ENCODE data around the gene SIPA1.
"Not testable (repeated sequence)": the region's sequence is repeated elsewhere in the genome, so short reads cannot be mapped to it uniquely, and the experiment has no call there.

The SIPA1 gene

DNA sequence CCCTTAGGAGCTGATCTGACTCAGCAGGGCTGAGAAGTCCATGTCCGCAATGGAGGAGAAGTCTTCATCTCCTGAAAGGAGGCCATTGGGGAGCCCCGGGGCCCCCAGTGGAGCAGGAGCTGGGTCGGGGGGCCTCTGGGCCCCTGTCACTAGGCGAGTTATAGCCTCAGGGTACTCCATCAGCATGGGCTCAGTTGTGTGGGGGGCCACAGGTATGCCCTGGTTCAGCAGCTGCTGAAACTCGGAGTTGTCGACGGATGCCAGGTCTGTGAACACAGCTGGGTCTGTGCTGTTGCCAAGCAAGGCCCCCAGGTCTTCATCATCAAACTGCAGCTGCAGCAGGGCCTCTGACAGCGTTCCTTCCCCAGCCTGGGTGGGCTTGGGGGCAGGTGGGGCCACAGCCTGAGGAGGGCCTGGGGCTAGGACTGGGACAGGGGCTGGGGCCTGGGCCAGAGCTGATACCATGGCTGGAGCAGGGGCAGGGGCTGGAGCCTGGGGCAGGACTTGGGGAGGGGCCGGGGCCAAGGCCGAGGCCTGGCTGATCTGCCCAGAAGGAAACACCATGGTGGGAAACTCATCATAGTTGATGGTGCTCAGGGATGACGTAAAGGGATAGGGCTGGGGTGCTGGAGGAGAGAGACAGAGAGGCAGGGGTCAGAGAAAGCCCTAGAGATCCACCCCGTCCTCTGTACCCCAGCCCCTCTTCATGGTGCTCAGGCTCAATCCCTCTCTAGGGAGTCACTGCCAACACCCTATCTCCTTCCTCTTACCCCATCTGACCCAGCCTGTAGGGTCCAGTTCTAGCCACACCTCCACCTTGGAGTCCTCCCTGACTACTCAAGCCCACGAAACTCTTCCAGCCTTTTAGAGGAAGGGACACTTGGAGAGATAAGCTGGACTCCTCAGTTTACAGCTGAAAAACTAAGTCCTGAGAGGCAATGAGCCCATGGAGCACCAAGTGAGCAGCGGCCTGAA lies 16.8 kb downstream of the SIPA1 start:
- no peak for FAIRE-seq

GRCh38 chr11:65655570-65656332 lies 17.9 kb downstream of the SIPA1 start:
- no peak for DNase-seq (ENCODE audit: insufficient read length, low spot score)
- FAIRE-seq = no peak

More for the DNA sequence above, 16.8 kb downstream of the SIPA1 start:
- DNase-seq (ENCODE audit: insufficient read length, low spot score) = no peak

DNA sequence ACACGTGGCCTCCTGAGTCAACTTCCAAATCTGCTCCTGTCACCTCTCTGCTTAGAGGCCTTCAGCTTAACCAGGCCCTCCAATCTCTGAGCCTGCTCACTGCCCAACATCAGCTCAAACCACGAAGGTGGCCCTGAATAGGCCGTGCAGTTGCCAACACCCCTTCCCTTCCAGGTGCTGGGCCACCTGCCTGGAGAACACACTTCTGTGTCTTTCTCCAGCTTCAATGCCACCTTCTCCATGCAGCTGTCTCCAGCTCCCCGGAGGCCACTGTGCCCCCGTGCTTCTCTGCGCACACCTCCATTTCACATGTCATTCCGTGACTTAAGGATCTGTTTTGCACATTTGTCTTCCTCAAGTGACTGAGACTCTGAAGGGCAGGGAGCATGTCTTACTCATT lies 19.5 kb downstream of the SIPA1 start:
- DNase-seq (ENCODE audit: insufficient read length, low spot score) (no peak), FAIRE-seq (peak; percentile 40)

DNA sequence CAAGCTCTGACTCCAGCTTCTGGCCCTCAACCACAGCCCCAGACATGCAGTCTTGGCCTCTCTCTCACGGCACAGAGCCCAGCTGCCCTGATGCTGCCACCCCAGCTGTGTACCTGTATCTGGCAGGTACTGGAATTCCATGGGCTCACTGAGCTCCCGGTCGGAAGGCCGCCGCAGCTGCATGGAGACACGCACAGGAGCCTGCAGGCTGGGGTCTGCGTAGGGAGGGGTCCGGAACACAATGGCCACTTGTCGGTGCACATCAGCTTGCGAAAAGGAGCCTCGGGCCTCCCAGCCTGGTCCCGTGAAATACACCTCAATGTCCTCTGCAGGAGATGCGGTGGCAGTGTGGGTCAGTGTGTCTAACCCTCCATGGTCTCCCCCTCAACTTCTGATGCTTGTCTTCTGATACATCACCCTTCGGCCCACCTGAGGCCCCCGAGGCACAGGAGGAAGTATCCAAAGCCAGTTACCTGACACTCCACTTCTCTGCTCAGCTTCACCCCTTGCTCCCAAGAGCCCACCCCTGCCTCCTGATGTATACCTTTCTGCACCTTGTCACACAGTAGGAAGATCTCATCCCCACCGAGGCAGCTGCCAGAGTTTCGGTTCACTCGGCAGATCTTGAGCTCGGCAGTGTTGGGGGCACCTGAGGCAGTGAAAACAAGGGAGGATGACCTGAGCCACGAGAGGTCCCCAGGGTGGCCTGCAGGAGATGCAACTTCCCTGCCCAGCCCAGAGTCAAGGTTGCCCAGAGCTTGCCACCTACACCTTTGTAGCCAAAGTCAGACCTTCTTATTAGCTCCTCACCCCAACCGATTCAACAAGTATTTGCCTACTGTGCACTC lies 20.5 kb downstream of the SIPA1 start:
- DNase-seq (ENCODE audit: insufficient read length, low spot score) = no peak
- no peak for FAIRE-seq

DNA sequence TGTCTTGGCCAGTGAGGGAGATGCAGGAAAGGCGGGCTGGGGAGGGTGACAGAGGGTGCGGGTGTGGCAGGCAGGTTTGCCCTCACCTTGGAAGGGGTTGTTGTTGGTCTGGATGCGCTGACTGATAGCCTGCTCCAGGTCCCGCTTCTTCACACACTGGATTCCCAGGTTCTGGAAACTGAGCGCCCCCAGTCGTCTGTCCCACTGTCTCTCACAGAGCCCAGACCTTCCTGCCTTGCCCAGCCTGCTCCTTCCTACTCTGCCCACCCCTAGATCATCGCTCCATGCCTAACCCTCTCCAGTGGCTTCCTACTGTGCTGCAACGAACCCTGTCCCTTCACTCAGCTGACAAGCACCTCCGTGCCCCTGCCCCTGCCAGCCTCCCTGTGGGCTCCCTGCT lies 22.1 kb downstream of the SIPA1 start:
- no peak for FAIRE-seq
- no peak for DNase-seq (ENCODE audit: insufficient read length, low spot score)

DNA sequence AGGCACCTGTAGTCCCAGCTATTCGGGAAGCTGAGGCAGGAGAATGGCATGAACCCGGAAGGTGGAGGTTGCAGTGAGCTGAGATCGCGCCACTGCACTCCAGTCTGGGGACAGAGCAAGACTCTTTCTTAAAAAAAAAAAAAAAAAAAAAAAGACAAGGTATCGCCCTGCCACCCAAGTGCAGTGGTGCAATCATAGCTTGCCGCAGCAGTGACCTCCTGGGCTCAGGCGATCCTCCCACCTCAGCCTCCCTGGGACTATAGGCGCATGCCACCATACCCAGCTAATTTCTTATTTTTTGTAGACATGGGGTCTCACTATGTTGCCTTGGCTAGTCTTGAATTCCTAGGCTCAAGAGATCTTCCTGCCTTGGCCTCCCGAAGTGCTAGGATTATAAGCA lies 23.0 kb downstream of the SIPA1 start:
- FAIRE-seq; DNase-seq (ENCODE audit: insufficient read length, low spot score): not testable (repeated sequence)

- FAIRE-seq (no peak), DNase-seq (ENCODE audit: insufficient read length, low spot score) (no peak)
Observed at GRCh38 chr11:65661599-65662246, 23.8 kb downstream of the SIPA1 start.

- FAIRE-seq (no peak), DNase-seq (ENCODE audit: insufficient read length, low spot score) (no peak)
Observed at GRCh38 chr11:65662247-65662798, 24.4 kb downstream of the SIPA1 start.

- FAIRE-seq (peak; percentile 98), DNase-seq (ENCODE audit: insufficient read length, low spot score) (peak; percentile 94)
Observed at GRCh38 chr11:65662799-65663638, 25.1 kb downstream of the SIPA1 start, which contains the start of gene RELA. RELA (minus strand) TSS chr11:65662916; CDS start chr11:65662832, 84 bp downstream.

- FAIRE-seq (no peak), DNase-seq (ENCODE audit: insufficient read length, low spot score) (peak; percentile 67)
Observed at GRCh38 chr11:65663639-65664200, 25.8 kb downstream of the SIPA1 start.

DNA sequence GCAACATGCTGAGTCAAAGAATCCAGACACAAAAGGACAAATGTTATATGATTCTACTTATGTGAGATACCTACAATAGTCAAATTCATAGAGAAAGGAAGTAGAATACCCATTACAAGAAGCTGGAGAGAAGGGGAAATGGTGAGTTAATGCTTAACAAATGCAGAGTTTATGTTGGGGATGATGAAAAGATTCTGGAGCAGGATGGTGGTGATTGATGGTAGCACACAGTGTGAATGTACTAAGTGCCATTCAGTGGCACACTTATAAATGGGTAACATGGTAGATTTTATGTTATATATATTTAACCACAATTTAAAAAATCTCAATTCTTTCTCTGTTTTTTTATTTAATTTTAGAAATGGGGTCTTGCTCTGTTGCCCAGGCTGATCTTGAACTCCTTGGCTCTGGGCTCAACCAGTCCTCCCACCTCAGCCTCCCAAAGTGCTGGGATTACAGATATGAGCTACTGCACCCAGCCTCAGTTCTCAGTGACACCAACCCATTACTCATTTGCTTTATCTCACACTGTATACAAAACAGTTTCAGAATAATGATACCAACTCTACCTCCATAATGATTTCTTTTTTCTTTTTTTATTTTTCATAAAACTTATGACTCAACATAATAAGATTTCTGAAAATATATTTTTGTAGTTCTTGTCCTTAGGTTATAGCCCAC lies 34.4 kb downstream of the SIPA1 start:
- DNase-seq (ENCODE audit: insufficient read length, low spot score) (no peak), FAIRE-seq (no peak)

DNA sequence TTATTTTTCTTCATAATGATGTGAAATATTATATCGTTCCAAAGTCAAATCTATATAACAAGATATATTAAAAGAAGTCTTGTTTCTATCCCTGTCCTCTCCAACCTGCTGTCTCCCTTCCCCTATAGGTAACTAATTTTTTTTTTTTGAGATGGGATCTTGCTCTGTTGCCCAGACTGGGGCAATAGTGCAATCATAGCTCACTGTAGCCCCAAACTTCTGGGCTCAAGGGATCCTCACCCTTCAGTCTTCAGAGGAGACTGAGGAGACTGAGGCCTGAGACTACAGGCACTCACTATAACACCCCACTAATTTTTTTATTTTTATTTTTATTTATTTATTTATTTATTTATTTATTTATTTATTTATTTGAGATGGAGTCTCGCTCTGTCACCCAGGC lies 35.1 kb downstream of the SIPA1 start:
- DNase-seq (ENCODE audit: insufficient read length, low spot score) (no peak), FAIRE-seq (no peak)

- FAIRE-seq (no peak), DNase-seq (ENCODE audit: insufficient read length, low spot score) (no peak)
Observed at GRCh38 chr11:65680192-65680743, 42.4 kb downstream of the SIPA1 start.

DNA sequence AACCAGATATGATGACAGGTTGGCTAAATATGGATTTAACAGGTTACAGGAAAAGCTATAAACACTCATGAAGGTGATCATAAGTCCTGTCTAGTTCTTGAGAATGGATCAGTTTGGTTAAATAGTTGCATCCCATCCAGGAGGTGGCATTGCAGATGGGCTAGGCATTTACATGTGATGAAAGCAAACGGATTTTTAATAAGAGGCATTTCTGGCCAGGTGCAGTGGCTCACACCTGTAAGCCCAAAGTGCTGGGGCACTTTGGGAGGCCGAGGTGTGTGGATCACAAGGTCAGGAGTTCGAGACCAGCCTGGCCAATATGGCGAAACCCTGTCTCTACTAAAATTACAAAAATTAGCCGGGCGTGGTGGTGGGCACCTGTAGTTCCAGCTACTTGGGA lies 45.6 kb downstream of the SIPA1 start:
- not testable (repeated sequence) for FAIRE-seq; DNase-seq (ENCODE audit: insufficient read length, low spot score)

GRCh38 chr11:65685981-65686380 lies 48.1 kb downstream of the SIPA1 start:
- FAIRE-seq = no peak
- DNase-seq (ENCODE audit: insufficient read length, low spot score) = no peak

- FAIRE-seq; DNase-seq (ENCODE audit: insufficient read length, low spot score): not testable (repeated sequence)
Observed at GRCh38 chr11:65691847-65692246, 53.9 kb downstream of the SIPA1 start.

DNA sequence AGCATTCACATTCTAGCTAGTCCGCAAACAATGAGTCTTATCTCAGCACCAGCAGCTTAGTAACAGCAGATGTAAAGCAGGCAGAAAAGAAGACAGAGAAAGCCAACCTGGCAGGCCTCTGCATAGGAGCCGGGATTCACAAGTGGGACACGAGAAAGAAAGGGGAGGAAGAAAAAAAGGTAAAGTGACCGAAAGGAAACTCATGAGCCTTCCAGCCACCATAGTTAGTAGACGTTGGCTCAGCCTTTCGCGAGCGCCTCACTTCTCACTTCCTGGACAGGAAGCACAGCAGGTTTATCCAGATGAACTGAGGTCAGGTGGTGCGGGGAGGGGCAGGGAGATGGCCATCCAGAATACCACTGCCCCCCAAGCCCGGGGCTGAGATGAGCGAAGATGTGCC lies 54.5 kb downstream of the SIPA1 start:
- DNase-seq (ENCODE audit: insufficient read length, low spot score) (no peak), FAIRE-seq (no peak)
